Epithelial cell of prostate (primary cell): ENCODE measurements around the gene PRR20D.
"Not testable (repeated sequence)": the region's sequence is repeated elsewhere in the genome, so short reads cannot be mapped to it uniquely, and the experiment has no call there.

Source experiments
- DNase-seq: peaks from one replicate; pipeline ENCODE4 v3.0.0-alpha.2; 2011; ENCODE audit warnings: low read depth, low spot score
- H3K27ac ChIP-seq: fragments of 450-650 bp; 2 replicates; pipeline ENCODE4 v1.5.1; 2017; ENCODE audit warnings: mild to moderate bottlenecking

The PRR20D gene

DNA sequence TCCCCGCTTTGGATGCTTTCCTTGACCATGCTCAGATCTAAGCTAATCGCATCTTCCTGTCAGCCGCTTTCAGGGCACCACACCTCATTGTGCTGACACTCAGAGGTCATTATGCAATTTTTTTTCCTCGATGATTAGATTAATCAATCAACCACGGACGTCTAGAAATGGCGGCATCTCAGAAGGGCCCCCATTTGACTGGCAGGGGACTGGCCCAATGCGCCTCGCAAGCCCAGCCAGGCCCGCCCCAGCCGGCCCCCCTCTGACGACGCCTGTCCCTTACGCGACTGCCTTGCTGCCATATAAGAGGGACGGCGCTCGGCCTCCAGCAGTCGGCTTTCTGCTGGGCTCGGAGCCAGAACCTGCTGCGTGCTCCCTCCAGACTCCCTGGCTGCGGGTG lies at the start of gene PRR20D:
PRR20D (plus strand) TSS at position 301 of the 400 bp plus-strand sequence. CDS start 387 bp downstream, outside the sequence.
- not testable (repeated sequence) for DNase-seq, H3K27ac ChIP-seq

- no peak overlapping the region for H3K27ac ChIP-seq
- no peak for DNase-seq
Observed at GRCh38 chr13:57114945-57115344, 45.5 kb upstream of the PRR20D start.

- H3K27ac ChIP-seq = no peak overlapping the region
- no peak for DNase-seq
Observed at GRCh38 chr13:57123681-57124080, 36.8 kb upstream of the PRR20D start.

- no peak overlapping the region for H3K27ac ChIP-seq
- no peak for DNase-seq
Observed at GRCh38 chr13:57128909-57129308, 31.5 kb upstream of the PRR20D start.

DNA sequence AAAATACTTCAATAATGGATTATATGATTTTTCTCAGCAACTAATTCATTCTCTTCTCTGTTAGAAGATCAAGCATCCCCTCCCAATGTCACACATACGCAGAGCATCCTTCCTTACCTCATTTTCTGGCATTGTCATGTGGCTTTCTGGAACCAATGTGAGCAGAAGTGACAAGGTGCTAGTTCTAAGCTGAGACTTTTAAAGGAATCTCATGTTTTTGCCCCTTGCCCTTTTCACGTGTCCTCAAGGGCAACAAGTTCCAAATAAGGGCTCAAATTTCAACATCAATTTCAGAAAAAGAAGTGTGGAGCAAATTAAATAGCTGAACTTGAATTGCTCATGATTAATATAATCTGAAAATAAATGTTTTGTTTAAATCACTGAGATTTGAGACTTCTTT lies 24.3 kb upstream of the PRR20D start:
- no peak overlapping the region for H3K27ac ChIP-seq
- DNase-seq = no peak

DNA sequence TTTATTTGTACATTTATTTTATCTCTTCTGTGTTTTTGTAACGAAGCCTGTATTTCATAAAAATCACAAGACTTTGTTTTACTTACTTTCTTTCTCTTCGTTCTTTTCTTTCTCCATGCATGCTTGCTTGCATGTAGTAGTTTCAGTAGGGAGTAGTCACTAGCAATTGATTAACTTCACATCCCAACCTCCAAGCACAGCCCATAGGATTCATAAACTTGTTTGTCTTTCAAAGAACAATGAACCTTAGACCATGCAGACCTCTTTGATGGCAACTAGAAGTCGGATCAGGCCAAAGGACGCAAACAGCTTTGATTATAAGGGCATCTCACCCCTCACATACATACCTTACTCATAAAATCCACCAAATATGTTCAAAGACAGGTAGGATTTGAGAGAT lies 22.8 kb upstream of the PRR20D start:
- no peak for DNase-seq
- no peak overlapping the region for H3K27ac ChIP-seq

DNA sequence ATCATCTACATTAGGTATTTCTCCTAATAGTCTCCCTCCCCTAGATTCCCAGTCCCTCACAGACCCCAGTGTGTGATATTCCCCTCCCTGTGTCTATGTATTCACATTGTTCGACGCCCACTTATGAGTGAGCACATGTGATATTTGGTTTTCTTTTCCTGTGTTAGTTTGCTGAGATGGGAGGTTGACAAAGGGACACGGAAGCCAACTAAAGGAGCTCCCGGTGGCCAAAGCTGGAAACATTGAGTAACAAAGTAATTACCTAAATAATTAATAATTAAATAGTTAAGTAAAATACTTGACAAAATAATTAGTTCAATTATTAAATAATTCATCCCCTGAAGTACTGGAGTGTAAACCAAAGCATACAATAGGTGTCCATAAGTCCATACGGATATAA lies 21.4 kb upstream of the PRR20D start:
- no peak for DNase-seq
- no peak overlapping the region for H3K27ac ChIP-seq

DNA sequence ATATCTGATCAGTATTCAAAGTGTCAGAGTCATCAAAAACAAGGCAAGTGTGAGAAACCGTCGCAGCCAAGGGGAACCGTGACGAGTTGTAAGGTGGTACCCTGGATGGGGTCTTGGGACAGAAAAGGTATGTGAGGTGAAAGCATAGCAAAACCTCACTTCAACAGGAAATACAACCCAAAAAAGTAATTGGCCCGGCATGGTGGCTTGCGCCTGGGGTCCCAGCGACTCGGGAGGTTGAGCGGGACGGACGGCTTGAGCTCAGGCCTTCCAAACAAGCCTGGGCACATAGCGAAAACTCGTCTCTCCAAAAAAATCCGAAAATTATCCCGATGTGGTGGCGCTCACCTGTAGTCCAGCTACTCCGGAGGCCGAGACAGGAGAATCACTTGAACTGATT lies 20.7 kb upstream of the PRR20D start:
- not testable (repeated sequence) for H3K27ac ChIP-seq, DNase-seq

- H3K27ac ChIP-seq, DNase-seq: not testable (repeated sequence)
Observed at GRCh38 chr13:57140235-57140968, 20.0 kb upstream of the PRR20D start, which contains the start of gene PRR20A. Gene PRR20A, plus strand, starts transcription at chr13:57140918. Its CDS starts 387 bp downstream, at chr13:57141305.

DNA sequence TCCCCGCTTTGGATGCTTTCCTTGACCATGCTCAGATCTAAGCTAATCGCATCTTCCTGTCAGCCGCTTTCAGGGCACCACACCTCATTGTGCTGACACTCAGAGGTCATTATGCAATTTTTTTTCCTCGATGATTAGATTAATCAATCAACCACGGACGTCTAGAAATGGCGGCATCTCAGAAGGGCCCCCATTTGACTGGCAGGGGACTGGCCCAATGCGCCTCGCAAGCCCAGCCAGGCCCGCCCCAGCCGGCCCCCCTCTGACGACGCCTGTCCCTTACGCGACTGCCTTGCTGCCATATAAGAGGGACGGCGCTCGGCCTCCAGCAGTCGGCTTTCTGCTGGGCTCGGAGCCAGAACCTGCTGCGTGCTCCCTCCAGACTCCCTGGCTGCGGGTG lies 13.2 kb upstream of the PRR20D start, which contains the start of gene PRR20B:
PRR20B (plus strand) TSS at position 301 of the 400 bp plus-strand sequence. CDS start 387 bp downstream, outside the sequence.
- not testable (repeated sequence) for DNase-seq, H3K27ac ChIP-seq

DNA sequence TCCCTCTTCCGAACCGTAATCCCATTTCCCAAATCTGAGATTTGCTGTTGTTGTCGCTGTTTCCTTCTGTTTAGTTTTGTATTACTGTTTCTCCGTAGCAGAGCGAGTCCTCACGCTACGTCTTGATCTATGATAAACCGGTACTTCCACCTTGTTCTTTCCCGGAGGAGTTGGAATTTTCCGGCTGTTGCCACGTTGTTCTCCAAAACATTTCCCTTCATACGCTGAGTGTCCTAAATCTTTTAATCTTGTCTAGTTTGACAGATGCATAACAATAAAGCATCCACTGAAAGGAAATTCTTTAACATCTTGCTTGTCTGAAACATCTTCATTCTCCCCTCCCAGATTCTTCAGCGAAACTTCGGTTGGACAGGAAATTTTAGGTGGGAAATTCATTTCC lies 12.3 kb upstream of the PRR20D start:
- not testable (repeated sequence) for H3K27ac ChIP-seq, DNase-seq

DNA sequence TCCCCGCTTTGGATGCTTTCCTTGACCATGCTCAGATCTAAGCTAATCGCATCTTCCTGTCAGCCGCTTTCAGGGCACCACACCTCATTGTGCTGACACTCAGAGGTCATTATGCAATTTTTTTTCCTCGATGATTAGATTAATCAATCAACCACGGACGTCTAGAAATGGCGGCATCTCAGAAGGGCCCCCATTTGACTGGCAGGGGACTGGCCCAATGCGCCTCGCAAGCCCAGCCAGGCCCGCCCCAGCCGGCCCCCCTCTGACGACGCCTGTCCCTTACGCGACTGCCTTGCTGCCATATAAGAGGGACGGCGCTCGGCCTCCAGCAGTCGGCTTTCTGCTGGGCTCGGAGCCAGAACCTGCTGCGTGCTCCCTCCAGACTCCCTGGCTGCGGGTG lies 6.7 kb upstream of the PRR20D start, which contains the start of gene PRR20C:
PRR20C (plus strand) TSS at position 301 of the 400 bp plus-strand sequence. CDS start 387 bp downstream, outside the sequence.
- not testable (repeated sequence) for DNase-seq, H3K27ac ChIP-seq

GRCh38 chr13:57166897-57167296 lies 6.5 kb downstream of the PRR20D start, which contains the start of gene PRR20E:
Gene PRR20E, plus strand, starts transcription at chr13:57167197. Its CDS starts 387 bp downstream, at chr13:57167584.
- not testable (repeated sequence) for H3K27ac ChIP-seq, DNase-seq

- no peak for DNase-seq
- H3K27ac ChIP-seq = no peak overlapping the region
Observed at GRCh38 chr13:57191667-57192066, 31.2 kb downstream of the PRR20D start.

DNA sequence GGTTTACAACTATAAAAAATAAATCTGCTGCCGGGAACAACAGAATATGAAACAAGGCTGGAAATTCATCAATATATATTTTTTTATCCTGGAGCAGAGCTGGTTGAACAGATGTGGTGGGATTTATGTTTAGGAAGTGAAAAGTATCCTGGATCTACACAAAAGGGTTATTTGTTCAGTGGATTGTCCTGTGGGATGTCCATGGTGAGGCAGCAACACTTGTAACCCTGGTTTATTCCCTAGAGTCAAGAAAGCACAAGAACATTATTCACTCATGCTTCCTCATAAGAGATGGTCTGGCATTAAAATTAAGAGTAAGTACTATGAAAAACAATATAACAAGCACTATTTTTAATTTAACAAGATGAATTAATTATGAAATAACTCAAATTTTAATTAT lies 52.6 kb downstream of the PRR20D start:
- H3K27ac ChIP-seq = no peak overlapping the region
- DNase-seq = no peak
